Measurements from ENCODE around the gene RBP3. TPM values are rescaled to one million over a fixed set of nuclear protein-coding genes. Genes with fewer than 3 reads are reported as not detected.
A peak's percentile ranks its signal among the peaks of the same experiment; 100 is the strongest.

RBP3 gene
- total and polyA plus RNA-seq, 2 donors (not counting 3 experiments of a cell fraction or from before 2014, with no cell fraction given) = not detected

DNA sequence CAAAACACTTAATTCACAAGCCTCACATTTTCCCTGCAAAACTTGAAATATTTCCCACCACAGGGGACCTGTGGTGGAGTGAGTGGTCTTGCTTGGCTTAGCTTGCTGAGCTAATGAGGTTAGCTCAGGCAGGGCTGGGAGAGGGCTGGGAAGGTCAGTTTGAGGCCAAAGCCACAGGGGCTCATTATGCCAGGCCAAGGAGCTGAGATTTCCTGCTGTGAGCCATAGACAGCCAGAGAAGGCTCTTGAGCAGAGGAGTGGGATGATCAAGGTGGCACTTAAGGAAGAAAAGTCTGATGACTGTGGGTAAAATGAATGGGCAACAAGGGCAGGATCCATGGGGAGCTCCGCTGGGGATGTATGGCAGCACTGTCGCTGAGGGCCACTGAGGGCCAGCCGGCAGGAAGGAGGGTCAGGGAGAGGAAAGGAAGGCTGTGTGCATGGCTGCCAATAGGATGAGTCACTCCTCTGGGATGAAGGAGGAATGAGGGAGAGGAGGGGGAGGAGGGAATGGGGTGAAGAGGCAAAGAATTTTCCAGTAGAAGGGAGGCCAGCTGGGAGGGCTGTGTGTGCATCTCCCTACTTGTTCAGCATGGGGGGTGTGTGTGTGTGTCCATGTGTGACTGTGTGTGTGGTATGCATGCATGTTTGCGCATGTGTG lies 54.6 kb downstream of the RBP3 start:
- no peak overlapping the region for H2AFZ ChIP-seq (ENCODE audit: low read depth, low read length)
- no peaks in the 10 kb centered on the region for H3K36me3 ChIP-seq (ENCODE audit: control insufficient read depth in 2 of 2, extremely low read depth in 1 of 2, insufficient read depth in 2 of 2, low read length in 2 of 2)
- TF ChIP-seq POLR2A (IDR thresholded peaks at IDR 0.05; ENCODE audit: low read depth, low read length) = peak; percentile 26
- TF ChIP-seq EZH2 (IDR thresholded peaks at IDR 0.05; ENCODE audit: borderline replicate concordance, low read depth, low read length, severe bottlenecking) = no peak
- TF ChIP-seq FOS (IDR thresholded peaks at IDR 0.05; ENCODE audit: borderline replicate concordance, insufficient read depth, low read length) = peak; percentile 78
- no peak for TF ChIP-seq MYC (IDR thresholded peaks at IDR 0.05; ENCODE audit: low read depth, low read length)
- peak; percentile 46 for TF ChIP-seq GATA2 (IDR thresholded peaks at IDR 0.05; ENCODE audit: insufficient read depth, insufficient read length, low read depth, low read length)
- peak; percentile 81 for TF ChIP-seq POLR2AphosphoS5 (IDR thresholded peaks at IDR 0.05; ENCODE audit: insufficient read depth, low read depth, low read length)
- no peak for TF ChIP-seq CTCF (IDR thresholded peaks at IDR 0.05; ENCODE audit: extremely low read depth in 1 of 2, insufficient read depth in 1 of 2, low read depth in 1 of 2, low read length in 2 of 2)
- no peak for TF ChIP-seq MAX (IDR thresholded peaks at IDR 0.05; ENCODE audit: insufficient read depth, insufficient read length)
- TF ChIP-seq JUN (IDR thresholded peaks at IDR 0.05; ENCODE audit: borderline replicate concordance, insufficient read depth, insufficient read length, low read depth) = peak; percentile 70
- H3K9me1 ChIP-seq (replicated peaks; ENCODE audit: control insufficient read depth, extremely low read depth, insufficient read depth, low read length) = no peaks in the 10 kb centered on the region
- no peak overlapping the region for H3K4me3 ChIP-seq (replicated peaks in 1 of 3; ENCODE audit: insufficient read depth in 1 of 3, low read depth in 1 of 3, low read length in 3 of 3)
- peaks cover 0 to 2% of the 10 kb centered on the region in 2 experiments for H3K27me3 ChIP-seq (ENCODE audit: control insufficient read depth in 2 of 2, insufficient read depth in 2 of 2, low read length in 2 of 2)
- BruUV-seq (replicated peaks) = no TSS peak
- FAIRE-seq (no peak), DNase-seq (ENCODE audit: low read depth, low spot score) (peak; percentile 87)
- dilution Hi-C loops (cut with MboI; ENCODE audit: extremely low pct_ligation_motif_present, low sequenced_read_pairs) (no loop called here), intact Hi-C loops (cut with micrococcal nuclease) (loop anchor here (1.0 kb wide), 2 partner anchors 10 to 18 kb away; partner anchors contain the start of gene ZNF488)
- no peaks in the 10 kb centered on the region for H4K20me1 ChIP-seq (replicated peaks; ENCODE audit: control insufficient read depth, extremely low read depth, insufficient read depth, low read length)
- ChIA-PET CTCF (interaction anchor here (1.2 to 2.2 kb wide), 3 partner anchors 8 to 41 kb away, joined by 3 to 8 read pairs (median 5); no protein-coding TSS in a partner anchor), POLR2A (no interaction called here)
- peak overlapping the region; percentile 13 for H3K4me2 ChIP-seq (ENCODE audit: insufficient read depth, low read length)
- H3K4me1 ChIP-seq (ENCODE audit: control insufficient read depth, extremely low read depth, insufficient read depth, low read length) = peaks cover 18% of the 10 kb centered on the region
- H3K9me3 ChIP-seq (replicated peaks; ENCODE audit: control insufficient read depth, insufficient read depth, low read length) = no peaks in the 10 kb centered on the region
- H3K27ac ChIP-seq (ENCODE audit: insufficient read depth, low read depth, low read length) = peak overlapping the region; percentile 45
- no peak overlapping the region for H3K9ac ChIP-seq (replicated peaks; ENCODE audit: extremely low read depth, insufficient read depth, low read length)
- H3K79me2 ChIP-seq (ENCODE audit: control insufficient read depth, insufficient read depth, low read length) = no peaks in the 10 kb centered on the region

Measured in endothelial cell of umbilical vein (primary cell).